Testis (tissue), 2 donors: ENCODE data around the gene STX18.

Experiments
- CTCF ChIP-seq, 3 experiments: fragments of 450-650 bp in 2 of 3; fragments of 200-600 bp in 1 of 3; sonication (generic) in 1 of 3; IDR thresholded peaks; one replicate each; pipeline ENCODE4 v1.5.1; 2016 to 2019; ENCODE audit warnings: antibody characterized with exemption in 3 of 3, mild to moderate bottlenecking in 2 of 3, moderate library complexity in 1 of 3
- POLR2A ChIP-seq: fragments of 450-650 bp; IDR thresholded peaks from one replicate; pipeline ENCODE4 v1.6.1; 2017; ENCODE audit warnings: antibody characterized with exemption, mild to moderate bottlenecking, moderate library complexity

GRCh38 chr4:4491396-4491893, 50.4 kb downstream of the STX18 start:
- TF ChIP-seq CTCF (IDR thresholded peaks at IDR 0.05) (no peak), POLR2A (no peak)
